HG03457 (cell line): ENCODE measurements around the gene SBSN.

Experiments used
- ATAC-seq: cut with Tn5 transposase; IDR thresholded peaks from one replicate; pipeline ENCODE4 v1.9.1; 2021; ENCODE audit warnings: moderate number of reproducible peaks; ENCODE audit not compliant: unreplicated experiment

SBSN gene

GRCh38 chr19:35528218-35529038 lies at the start of gene SBSN:
Gene SBSN, minus strand, starts transcription at chr19:35528311. Its CDS starts 30 bp downstream, at chr19:35528281.
- ATAC-seq, result no peak

- ATAC-seq, result no peak
Observed at GRCh38 chr19:35571406-35571965, 43.4 kb upstream of the SBSN start.

- ATAC-seq, result no peak
Observed at GRCh38 chr19:35569281-35569781, 41.2 kb upstream of the SBSN start.

- ATAC-seq, result no peak
Observed at GRCh38 chr19:35566738-35567137, 38.6 kb upstream of the SBSN start.

DNA sequence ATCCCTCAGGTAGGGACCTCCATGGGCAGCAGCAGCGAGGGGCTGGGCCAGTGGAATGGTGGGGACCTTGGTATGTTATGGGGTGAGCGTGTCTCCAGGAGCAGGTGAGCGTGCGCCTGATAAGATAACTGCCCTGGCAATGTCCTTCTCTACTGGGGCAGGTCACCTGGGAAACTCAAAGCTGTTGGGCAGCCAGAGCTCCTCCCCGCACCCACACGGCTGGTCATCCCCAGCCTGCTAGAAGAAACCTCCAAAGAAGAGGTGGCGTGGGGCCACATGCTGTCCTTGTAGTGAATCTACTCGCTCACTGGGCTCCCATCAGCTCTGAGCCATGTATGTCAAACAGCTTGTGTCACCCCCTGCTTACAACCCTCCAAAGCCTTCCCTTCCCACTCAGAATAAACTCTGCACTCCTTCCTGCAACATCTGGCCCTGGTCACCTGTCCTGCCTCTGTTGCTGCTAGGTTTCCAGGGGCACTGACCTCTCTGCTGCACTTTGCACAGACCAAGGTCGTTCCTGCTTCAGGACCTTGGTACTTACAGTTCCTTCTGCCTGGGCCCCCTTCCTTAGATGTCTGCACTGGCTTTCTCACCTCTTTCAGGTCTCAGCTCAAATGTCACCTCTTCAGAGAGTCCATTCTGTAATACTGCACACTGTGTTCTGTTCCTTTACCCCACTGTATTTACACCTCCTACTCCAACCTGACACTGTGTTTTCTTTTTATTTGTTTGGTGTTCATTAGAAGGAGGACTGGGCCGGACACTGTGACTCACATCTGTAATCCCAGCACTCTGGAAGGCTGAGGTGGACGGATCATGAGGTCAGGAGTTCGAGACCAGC lies 37.1 kb upstream of the SBSN start:
- no peak for ATAC-seq

- no peak for ATAC-seq
Observed at GRCh38 chr19:35563207-35563829, 35.2 kb upstream of the SBSN start, which contains the start of gene ATP4A. Gene ATP4A, minus strand, starts transcription at chr19:35563658. Its CDS starts 29 bp downstream, at chr19:35563629.

DNA sequence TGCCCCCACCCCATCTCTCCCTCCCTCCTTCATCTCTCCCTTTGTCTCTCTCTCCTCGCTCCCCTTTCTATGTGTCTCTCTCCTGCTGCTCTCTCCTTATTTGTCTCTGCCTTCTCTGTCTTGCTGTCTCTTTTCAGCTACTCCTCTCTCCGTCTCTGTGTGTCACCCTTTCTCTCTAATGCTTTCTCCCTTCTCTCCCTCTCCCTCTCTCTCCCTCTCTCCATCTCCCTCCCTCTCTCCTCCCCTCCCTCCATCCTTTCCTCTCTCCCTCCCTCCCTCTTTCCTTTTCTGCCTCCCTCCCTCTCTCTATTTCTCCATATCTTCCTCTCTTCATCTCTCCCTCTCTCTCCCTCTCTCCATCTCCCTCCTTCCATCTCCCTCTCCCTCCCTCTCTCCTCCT lies 34.7 kb upstream of the SBSN start:
- no peak for ATAC-seq

GRCh38 chr19:35562336-35562735 lies 34.2 kb upstream of the SBSN start:
- ATAC-seq, result no peak

DNA sequence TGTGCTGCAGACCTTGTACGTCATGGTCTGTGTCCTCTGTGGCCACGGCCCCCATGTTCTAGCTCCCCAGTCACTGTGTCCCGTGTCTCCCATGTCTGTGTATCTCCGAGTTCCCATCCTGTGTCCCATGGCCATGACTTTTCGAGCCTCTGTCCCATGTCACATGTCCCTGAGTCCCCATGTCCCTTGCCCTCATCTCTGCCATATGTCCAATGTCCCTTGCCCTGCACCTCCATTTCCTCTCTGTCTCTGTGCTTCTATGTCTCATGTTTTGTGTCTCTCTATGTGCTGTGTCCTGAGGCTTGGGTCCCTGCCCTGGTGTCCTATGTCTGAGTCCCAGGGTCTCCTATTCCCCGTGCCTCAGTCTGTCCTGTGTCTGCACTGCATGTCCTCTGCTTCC lies 33.3 kb upstream of the SBSN start:
- no peak for ATAC-seq

DNA sequence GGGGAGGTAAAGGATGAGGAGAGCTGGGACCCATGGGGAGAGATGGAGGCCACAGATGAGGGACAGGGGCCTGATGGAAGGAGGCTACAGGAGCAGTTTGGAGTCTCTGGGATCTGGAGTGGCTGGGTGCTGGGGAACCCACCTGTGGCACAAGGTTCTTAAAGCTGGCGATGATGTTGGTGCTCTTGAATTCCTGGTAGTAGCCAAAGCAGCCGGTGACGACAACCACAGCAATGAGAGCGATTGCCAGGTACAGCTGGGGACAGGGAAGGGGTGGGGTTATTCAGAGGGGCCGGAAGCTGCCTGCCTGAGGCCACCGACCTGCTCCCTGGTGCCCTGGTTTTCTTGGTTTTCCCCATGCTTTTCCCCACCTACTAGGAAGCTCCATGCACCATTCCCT lies 32.6 kb upstream of the SBSN start:
- ATAC-seq, result no peak

- no peak for ATAC-seq
Observed at GRCh38 chr19:35560271-35560670, 32.2 kb upstream of the SBSN start.

DNA sequence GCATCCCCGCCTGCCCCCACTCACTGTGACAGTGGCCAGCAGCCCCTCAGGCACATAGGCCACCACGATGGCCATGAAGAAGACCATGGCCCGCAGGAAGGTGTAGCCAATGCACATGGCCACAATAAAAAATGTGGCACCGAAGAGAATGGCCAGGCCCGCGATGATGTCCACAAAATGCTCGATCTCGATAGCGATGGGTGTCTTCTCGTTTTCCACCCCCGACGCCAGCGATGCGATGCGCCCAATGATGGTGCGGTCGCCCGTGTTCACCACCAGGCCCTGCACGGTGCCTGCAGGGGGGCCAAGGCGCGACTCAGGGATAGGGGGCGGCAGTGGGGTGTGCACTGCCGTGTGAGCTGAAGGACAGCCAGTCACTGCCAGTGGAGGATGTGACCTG lies 31.7 kb upstream of the SBSN start:
- ATAC-seq, result no peak

DNA sequence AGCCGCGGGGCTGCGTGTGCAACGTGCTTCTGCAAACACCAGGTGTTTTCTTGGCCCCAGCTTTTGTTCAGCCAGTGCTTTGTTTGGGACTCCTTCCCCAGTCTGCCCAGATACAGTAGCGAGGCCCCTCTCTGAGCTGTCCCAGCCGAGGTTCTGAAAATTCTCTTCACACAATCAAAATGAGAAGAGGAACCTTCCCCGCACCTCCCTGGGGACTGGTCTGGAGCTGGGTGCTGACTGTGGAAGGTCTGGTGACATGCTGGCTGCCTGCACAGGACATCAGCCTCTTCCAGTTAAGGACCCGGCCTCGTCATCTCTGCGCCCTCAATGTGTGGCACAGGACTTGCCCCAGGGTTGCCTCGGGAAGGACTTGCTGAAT lies 31.2 kb upstream of the SBSN start:
- ATAC-seq, result no peak

GRCh38 chr19:35558400-35559280 lies 30.5 kb upstream of the SBSN start:
- no peak for ATAC-seq

DNA sequence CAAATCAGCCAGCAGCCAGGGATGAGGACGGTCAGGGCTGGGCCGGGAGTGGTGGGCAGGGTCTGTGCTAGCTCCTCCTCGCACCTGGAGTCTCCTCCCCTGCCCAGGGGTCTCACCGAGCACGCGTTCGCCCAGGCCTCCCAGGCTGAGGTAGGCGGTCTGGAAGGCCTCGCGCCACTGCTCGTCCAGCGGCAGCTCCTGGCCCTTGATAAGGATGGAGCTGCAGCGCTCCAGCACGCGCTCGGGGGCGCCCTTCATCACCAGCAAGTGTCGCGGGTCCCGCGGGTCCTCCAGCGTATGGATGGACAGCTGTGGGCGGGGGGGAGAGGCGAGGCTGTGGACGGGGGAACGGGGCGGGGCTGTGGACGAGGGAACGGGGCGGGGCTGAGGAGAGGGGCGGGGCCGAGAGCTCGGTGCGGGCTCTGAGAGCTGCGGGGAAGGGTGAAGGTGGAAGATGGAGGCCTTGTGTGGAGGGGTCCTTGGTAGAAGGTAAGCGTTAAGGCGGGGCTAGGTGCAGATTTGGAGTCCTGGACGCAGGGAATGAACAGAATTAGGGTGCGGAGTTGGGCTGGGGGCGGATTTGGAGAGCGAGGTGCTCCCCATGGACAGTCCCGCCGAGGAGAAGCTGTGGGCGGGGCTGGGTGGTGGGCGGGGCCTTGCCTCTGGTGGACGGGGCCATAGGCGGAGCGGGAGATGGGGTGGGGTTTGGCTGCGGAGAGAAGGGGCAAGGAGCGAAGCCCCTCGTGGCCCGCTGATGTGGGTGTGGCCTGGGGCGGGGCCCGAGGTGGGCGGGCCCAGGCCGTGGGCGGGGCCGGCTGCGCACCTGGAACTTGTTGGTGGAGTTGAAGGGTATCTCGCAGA lies 29.7 kb upstream of the SBSN start:
- ATAC-seq, result no peak

DNA sequence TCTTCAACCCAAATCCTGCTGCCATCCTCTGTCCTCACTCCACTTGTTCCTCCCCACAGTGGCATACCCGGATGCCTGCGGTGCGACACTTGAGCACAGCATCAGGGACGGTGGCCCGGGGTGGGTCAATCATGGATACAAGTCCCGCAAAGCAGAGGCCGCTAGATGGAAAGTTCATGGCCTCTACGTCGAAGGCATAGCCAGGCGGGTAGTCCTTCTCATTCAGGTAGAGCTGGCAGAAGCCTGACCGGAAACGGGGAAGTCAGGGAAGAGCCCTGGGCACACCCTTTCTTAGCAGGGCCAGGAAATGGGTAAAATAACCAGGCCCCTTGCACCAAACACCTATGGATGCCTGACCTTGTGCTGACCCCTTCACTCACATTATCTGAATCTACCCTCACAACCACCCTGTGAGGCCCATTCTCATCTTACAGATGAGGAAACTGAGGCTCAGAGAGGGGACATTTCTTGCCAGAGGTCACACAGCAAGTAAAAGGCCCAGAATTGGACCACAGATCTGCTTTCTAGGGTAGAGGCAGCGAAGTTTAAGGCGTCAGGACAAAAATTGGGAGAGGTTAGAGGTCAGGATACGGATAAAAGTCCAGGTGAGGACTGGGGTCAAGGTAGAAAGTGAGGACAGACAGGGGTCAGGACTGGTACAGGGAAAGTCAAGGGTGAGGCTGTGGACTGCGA lies 28.9 kb upstream of the SBSN start:
- no peak for ATAC-seq

DNA sequence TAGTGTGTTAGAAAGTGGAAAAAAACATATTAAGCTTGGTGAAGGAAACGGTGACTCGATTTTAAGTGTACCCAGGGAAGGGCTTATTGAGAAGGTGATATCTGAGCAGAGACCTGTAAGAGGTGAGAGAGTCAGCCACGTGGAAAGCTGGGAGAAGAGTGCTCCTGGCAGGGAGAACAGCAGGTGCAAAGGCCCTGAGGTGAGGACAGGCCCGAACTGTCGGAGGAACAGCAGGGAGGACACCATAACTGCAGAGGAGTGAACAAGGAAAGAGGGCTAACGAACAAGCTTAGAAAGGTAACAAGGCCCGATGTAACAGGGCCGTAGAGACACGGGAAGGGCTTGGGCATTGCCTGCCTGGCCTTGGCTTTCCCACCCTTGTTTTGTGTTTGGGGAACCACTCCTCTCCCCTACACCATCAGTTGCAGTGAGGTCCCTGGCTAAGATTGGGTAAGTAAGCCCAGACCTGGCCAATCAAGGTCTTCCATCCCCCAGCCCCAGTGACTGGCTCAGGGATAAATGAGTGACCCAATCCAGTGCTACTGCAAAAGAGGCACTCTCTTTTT lies 28.0 kb upstream of the SBSN start:
- no peak for ATAC-seq

GRCh38 chr19:35555301-35556005 lies 27.3 kb upstream of the SBSN start:
- ATAC-seq, result no peak
